ENCODE measurements around the gene OSBPL3.
A peak's percentile ranks its signal among the peaks of the same experiment; 100 is the strongest.

- TF ChIP-seq CTCF (IDR thresholded peaks at IDR 0.05; ENCODE audit: insufficient read depth, low read length, poor library complexity, severe bottlenecking) (no peak), EZH2phosphoT487 (conservative IDR thresholded peaks at IDR 0.05; ENCODE audit: low read length) (0 out of 2 replicates have a peak, but pooled peaks have one; percentile 58)
These were observed 224.2 kb downstream of the OSBPL3 start for GRCh38 chr7:24755541-24756407.
